ENCODE results near the gene SDSL. TPM values are rescaled to one million over a fixed set of nuclear protein-coding genes. Genes with fewer than 3 reads are reported as not detected.
A peak's percentile ranks its signal among the peaks of the same experiment; 100 is the strongest.

The SDSL gene
- polyA plus RNA-seq, 1 donor from 2014 or later, result 0.43 TPM

- H3K4me3 Mint-ChIP-seq, result no peak overlapping the region
- no peaks in the 10 kb centered on the region for H3K27me3 Mint-ChIP-seq
- H3K9me3 Mint-ChIP-seq, result peaks cover 0 to 1% (median 0%) of the 10 kb centered on the region in 3 donors
- H3K4me1 Mint-ChIP-seq, result no peaks in the 10 kb centered on the region
- no peak overlapping the region for H3K27ac Mint-ChIP-seq
- peaks cover 1% of the 10 kb centered on the region for H3K36me3 Mint-ChIP-seq
These were observed 30.4 kb upstream of the SDSL start for GRCh38 chr12:113391650-113392337.

GRCh38 chr12:113392520-113392919 lies 29.7 kb upstream of the SDSL start:
- H3K27ac Mint-ChIP-seq, result no peak overlapping the region
- H3K36me3 Mint-ChIP-seq, result peaks cover 1% of the 10 kb centered on the region
- peaks cover 0 to 1% (median 0%) of the 10 kb centered on the region in 3 donors for H3K9me3 Mint-ChIP-seq
- H3K4me3 Mint-ChIP-seq, result no peak overlapping the region
- no peaks in the 10 kb centered on the region for H3K27me3 Mint-ChIP-seq
- no peaks in the 10 kb centered on the region for H3K4me1 Mint-ChIP-seq

GRCh38 chr12:113392988-113393579 lies 29.1 kb upstream of the SDSL start:
- Mint-ChIP-seq H3K4me1 (no peaks in the 10 kb centered on the region), H3K9me3 (peaks cover 0 to 1% (median 0%) of the 10 kb centered on the region in 3 donors), H3K36me3 (peaks cover 1% of the 10 kb centered on the region), H3K27me3 (peaks cover 5% of the 10 kb centered on the region), H3K27ac (no peak overlapping the region), H3K4me3 (no peak overlapping the region)

GRCh38 chr12:113393749-113394148 lies 28.4 kb upstream of the SDSL start:
- Mint-ChIP-seq H3K4me3 (no peak overlapping the region), H3K4me1 (no peaks in the 10 kb centered on the region), H3K9me3 (peaks cover 0 to 1% (median 0%) of the 10 kb centered on the region in 3 donors), H3K36me3 (peaks cover 1% of the 10 kb centered on the region), H3K27me3 (peaks cover 10% of the 10 kb centered on the region), H3K27ac (no peak overlapping the region)

- Mint-ChIP-seq H3K36me3 (peaks cover 1% of the 10 kb centered on the region), H3K4me1 (no peaks in the 10 kb centered on the region), H3K4me3 (peak overlapping the region in 1 of 4 donors; percentile 61), H3K9me3 (peaks cover 0 to 1% (median 0%) of the 10 kb centered on the region in 3 donors), H3K27me3 (peaks cover 12% of the 10 kb centered on the region), H3K27ac (no peak overlapping the region)
These were observed 27.1 kb upstream of the SDSL start for GRCh38 chr12:113395119-113395518.

GRCh38 chr12:113396200-113396599 lies 26.0 kb upstream of the SDSL start:
- H3K4me1 Mint-ChIP-seq, result no peaks in the 10 kb centered on the region
- H3K9me3 Mint-ChIP-seq, result peaks cover 0 to 1% (median 0%) of the 10 kb centered on the region in 3 donors
- H3K36me3 Mint-ChIP-seq, result no peaks in the 10 kb centered on the region
- no peak overlapping the region for H3K27ac Mint-ChIP-seq
- H3K27me3 Mint-ChIP-seq, result peaks cover 12% of the 10 kb centered on the region
- no peak overlapping the region for H3K4me3 Mint-ChIP-seq

- Mint-ChIP-seq H3K27me3 (peaks cover 14% of the 10 kb centered on the region), H3K27ac (no peak overlapping the region), H3K4me1 (no peaks in the 10 kb centered on the region), H3K9me3 (peaks cover 0 to 1% (median 0%) of the 10 kb centered on the region in 3 donors), H3K36me3 (no peaks in the 10 kb centered on the region), H3K4me3 (no peak overlapping the region)
These were observed 25.2 kb upstream of the SDSL start for GRCh38 chr12:113396828-113397496.

- H3K4me1 Mint-ChIP-seq, result no peaks in the 10 kb centered on the region
- no peak overlapping the region for H3K27ac Mint-ChIP-seq
- no peaks in the 10 kb centered on the region for H3K36me3 Mint-ChIP-seq
- H3K4me3 Mint-ChIP-seq, result no peak overlapping the region
- peaks cover 0 to 1% (median 0%) of the 10 kb centered on the region in 3 donors for H3K9me3 Mint-ChIP-seq
- peaks cover 14% of the 10 kb centered on the region for H3K27me3 Mint-ChIP-seq
These were observed 24.5 kb upstream of the SDSL start for GRCh38 chr12:113397497-113398197.

- Mint-ChIP-seq H3K4me3 (peak overlapping the region in 1 of 4 donors; percentile 8), H3K36me3 (no peaks in the 10 kb centered on the region), H3K4me1 (no peaks in the 10 kb centered on the region), H3K9me3 (no peaks in the 10 kb centered on the region), H3K27me3 (peaks cover 16% of the 10 kb centered on the region), H3K27ac (peak overlapping the region in 1 of 3 donors; percentile 67)
These were observed 23.6 kb upstream of the SDSL start for GRCh38 chr12:113398346-113399290.

- Mint-ChIP-seq H3K27me3 (peaks cover 18% of the 10 kb centered on the region), H3K4me1 (peaks cover 0 to 2% (median 2%) of the 10 kb centered on the region in 3 donors), H3K4me3 (no peak overlapping the region), H3K36me3 (no peaks in the 10 kb centered on the region), H3K9me3 (no peaks in the 10 kb centered on the region), H3K27ac (no peak overlapping the region)
These were observed 22.7 kb upstream of the SDSL start for GRCh38 chr12:113399490-113399889.

GRCh38 chr12:113400362-113400761 lies 21.8 kb upstream of the SDSL start:
- no peak overlapping the region for H3K27ac Mint-ChIP-seq
- peaks cover 0 to 2% (median 2%) of the 10 kb centered on the region in 3 donors for H3K4me1 Mint-ChIP-seq
- H3K4me3 Mint-ChIP-seq, result peak overlapping the region in 1 of 4 donors; percentile 41
- H3K9me3 Mint-ChIP-seq, result no peaks in the 10 kb centered on the region
- no peaks in the 10 kb centered on the region for H3K36me3 Mint-ChIP-seq
- peaks cover 18% of the 10 kb centered on the region for H3K27me3 Mint-ChIP-seq

- H3K27me3 Mint-ChIP-seq, result peaks cover 18% of the 10 kb centered on the region
- H3K27ac Mint-ChIP-seq, result no peak overlapping the region
- H3K4me1 Mint-ChIP-seq, result peaks cover 0 to 2% (median 2%) of the 10 kb centered on the region in 3 donors
- H3K9me3 Mint-ChIP-seq, result no peaks in the 10 kb centered on the region
- no peaks in the 10 kb centered on the region for H3K36me3 Mint-ChIP-seq
- H3K4me3 Mint-ChIP-seq, result no peak overlapping the region
These were observed 20.8 kb upstream of the SDSL start for GRCh38 chr12:113401066-113402000.

- peaks cover 0 to 2% (median 2%) of the 10 kb centered on the region in 3 donors for H3K4me1 Mint-ChIP-seq
- no peak overlapping the region for H3K4me3 Mint-ChIP-seq
- H3K36me3 Mint-ChIP-seq, result no peaks in the 10 kb centered on the region
- no peaks in the 10 kb centered on the region for H3K9me3 Mint-ChIP-seq
- no peak overlapping the region for H3K27ac Mint-ChIP-seq
- peaks cover 16% of the 10 kb centered on the region for H3K27me3 Mint-ChIP-seq
These were observed 19.5 kb upstream of the SDSL start for GRCh38 chr12:113402586-113403260.
